ENCODE data around the gene PLEKHH1. TPM values are rescaled to one million over a fixed set of nuclear protein-coding genes. Genes with fewer than 3 reads are reported as not detected.

The PLEKHH1 gene
- total RNA-seq, 4 donors from 2014 or later: 2.4 to 10.2 (median 4.6) TPM

GRCh38 chr14:67505254-67505653 lies 27.8 kb upstream of the PLEKHH1 start:
- H3K27ac ChIP-seq: no peak overlapping the region
- WGBS, 2 donors: 27 to 43% methylated on average over 1 of the region's 1 CpG
- TF ChIP-seq POLR2A (IDR thresholded peaks at IDR 0.05) (no peak), EP300 (IDR thresholded peaks at IDR 0.05) (no peak), CTCF (IDR thresholded peaks at IDR 0.05) (no peak)
- peaks cover 0 to 2% (median 0%) of the 10 kb centered on the region in 4 donors for H3K4me1 ChIP-seq
- no peaks in the 10 kb centered on the region for H3K36me3 ChIP-seq
- no peaks in the 10 kb centered on the region for H3K27me3 ChIP-seq
- no peak overlapping the region for H3K4me3 ChIP-seq
- no peak for DNase-seq (ENCODE audit: low spot score in 2 of 2)
- no peaks in the 10 kb centered on the region for H3K9me3 ChIP-seq

GRCh38 chr14:67508956-67509355 lies 24.1 kb upstream of the PLEKHH1 start:
- no peaks in the 10 kb centered on the region for H3K27me3 ChIP-seq
- H3K36me3 ChIP-seq: no peaks in the 10 kb centered on the region
- H3K27ac ChIP-seq: no peak overlapping the region
- WGBS, 2 donors: 40 to 62% methylated on average over 3 of the region's 3 CpGs
- TF ChIP-seq EP300 (IDR thresholded peaks at IDR 0.05): peak in 1 of 2 donors; percentile 13
- no peak for TF ChIP-seq CTCF (IDR thresholded peaks at IDR 0.05)
- H3K4me1 ChIP-seq: peaks cover 0 to 28% (median 6%) of the 10 kb centered on the region in 4 donors
- no peaks in the 10 kb centered on the region for H3K9me3 ChIP-seq
- DNase-seq (ENCODE audit: low spot score in 2 of 2): no peak
- H3K4me3 ChIP-seq: no peak overlapping the region

GRCh38 chr14:67510121-67510520 lies 23.0 kb upstream of the PLEKHH1 start:
- Histone ChIP-seq H3K27ac (peak overlapping the region in 1 of 4 donors; percentile 44), H3K36me3 (no peaks in the 10 kb centered on the region), H3K9me3 (no peaks in the 10 kb centered on the region), H3K27me3 (no peaks in the 10 kb centered on the region), H3K4me1 (peaks cover 0 to 34% (median 9%) of the 10 kb centered on the region in 4 donors), H3K4me3 (no peak overlapping the region)
- TF ChIP-seq POLR2A (IDR thresholded peaks at IDR 0.05) (no peak), EP300 (IDR thresholded peaks at IDR 0.05) (no peak), CTCF (IDR thresholded peaks at IDR 0.05) (no peak)
- WGBS, 2 donors: 21 to 32% methylated on average over 2 of the region's 2 CpGs
- no peak for DNase-seq (ENCODE audit: low spot score in 2 of 2)

GRCh38 chr14:67510836-67511235 lies 22.3 kb upstream of the PLEKHH1 start:
- Histone ChIP-seq H3K4me1 (peaks cover 0 to 39% (median 9%) of the 10 kb centered on the region in 4 donors), H3K4me3 (no peak overlapping the region), H3K36me3 (no peaks in the 10 kb centered on the region), H3K9me3 (no peaks in the 10 kb centered on the region), H3K27me3 (no peaks in the 10 kb centered on the region), H3K27ac (peak overlapping the region in 1 of 4 donors; percentile 77)
- WGBS, 2 donors: 50% methylated on average over 3 of the region's 3 CpGs
- TF ChIP-seq EP300 (IDR thresholded peaks at IDR 0.05) (no peak), POLR2A (IDR thresholded peaks at IDR 0.05) (no peak), CTCF (IDR thresholded peaks at IDR 0.05) (no peak)
- no peak for DNase-seq (ENCODE audit: low spot score in 2 of 2)

DNA sequence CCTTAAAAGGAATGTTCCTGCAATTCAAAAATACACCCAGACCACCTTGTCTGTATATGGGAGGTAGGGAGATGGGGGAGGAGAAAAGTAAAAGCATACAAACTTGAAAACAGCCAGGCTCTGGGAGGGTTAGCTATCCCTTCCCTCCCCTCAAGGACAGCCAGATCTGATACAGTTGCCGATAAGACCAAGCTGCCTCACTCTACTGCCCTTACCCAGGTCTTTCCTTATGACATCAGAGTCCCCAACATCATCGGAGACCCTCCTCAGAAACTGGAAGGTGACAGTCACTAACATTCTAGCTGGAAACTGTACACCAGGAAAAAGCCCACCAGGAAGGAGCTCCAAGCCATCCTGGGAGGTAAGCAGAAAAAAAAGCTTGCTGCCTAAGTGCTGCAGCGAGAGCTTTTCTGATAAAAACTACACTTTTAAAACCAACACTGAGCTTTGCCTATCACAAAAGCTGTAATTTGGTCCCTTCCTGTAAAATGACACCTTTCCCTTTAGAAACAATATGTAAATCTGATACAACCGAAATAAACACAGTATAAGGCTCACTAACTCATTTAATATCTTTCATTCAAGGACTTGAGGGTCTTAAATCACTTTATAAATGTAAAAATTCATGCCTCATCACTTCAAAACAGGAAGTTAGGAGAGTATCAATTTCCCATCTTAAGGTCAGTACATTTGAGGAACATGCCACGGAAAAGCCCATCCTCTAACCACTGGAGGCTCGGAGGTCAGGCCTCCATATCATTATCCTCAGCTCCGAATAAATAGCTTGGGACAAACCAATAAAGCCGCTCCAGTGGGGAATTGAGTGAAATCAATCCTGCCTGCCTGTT lies 20.4 kb upstream of the PLEKHH1 start:
- Histone ChIP-seq H3K36me3 (no peaks in the 10 kb centered on the region), H3K27me3 (no peaks in the 10 kb centered on the region), H3K4me3 (no peak overlapping the region), H3K9me3 (no peaks in the 10 kb centered on the region), H3K27ac (peak overlapping the region in 1 of 4 donors; percentile 90), H3K4me1 (peaks cover 0 to 49% (median 9%) of the 10 kb centered on the region in 4 donors)
- DNase-seq (ENCODE audit: low spot score in 2 of 2): no peak
- 75 to 80% methylated on average over 8 of the region's 8 CpGs for WGBS, 2 donors
- TF ChIP-seq CTCF (IDR thresholded peaks at IDR 0.05) (no peak), EP300 (IDR thresholded peaks at IDR 0.05) (no peak), POLR2A (IDR thresholded peaks at IDR 0.05) (no peak)

All from tibial nerve (tissue), 4 donors.